H1 (cell line): ENCODE results near the gene SLC25A45.

Source experiments
- CTCF ChIP-seq, 3 experiments: IDR thresholded peaks; 1 replicate in 2 of 3; 2 replicates in 1 of 3; pipeline versions ENCODE4 v1.5.1 to v1.6.1; 2011; ENCODE audit warnings: low read length in 3 of 3, mild to moderate bottlenecking in 3 of 3, inconsistent platforms in 2 of 3, low read depth in 1 of 3, moderate library complexity in 1 of 3; ENCODE audit not compliant: insufficient read depth in 1 of 3; ENCODE audit errors: control extremely low read depth in 1 of 3
- SP4 ChIP-seq: IDR thresholded peaks from 2 replicates; pipeline ENCODE4 v1.6.1; 2012; ENCODE audit warnings: low read length, inconsistent platforms

GRCh38 chr11:65366340-65366773 is 16.1 kb downstream of the SLC25A45 start:
- TF ChIP-seq SP4: no peak
- TF ChIP-seq CTCF (IDR thresholded peaks at IDR 0.05; ENCODE audit: control extremely low read depth in 1 of 3, insufficient read depth in 1 of 3, low read depth in 1 of 3, low read length in 3 of 3): peak in 2 of 3 experiments; percentile 71 to 77; a peak in 3 of 4 replicates
